ENCODE measurements around the gene RAB6D.
"Not testable (repeated sequence)": the region's sequence is repeated elsewhere in the genome, so short reads cannot be mapped to it uniquely, and the experiment has no call there.

DNA sequence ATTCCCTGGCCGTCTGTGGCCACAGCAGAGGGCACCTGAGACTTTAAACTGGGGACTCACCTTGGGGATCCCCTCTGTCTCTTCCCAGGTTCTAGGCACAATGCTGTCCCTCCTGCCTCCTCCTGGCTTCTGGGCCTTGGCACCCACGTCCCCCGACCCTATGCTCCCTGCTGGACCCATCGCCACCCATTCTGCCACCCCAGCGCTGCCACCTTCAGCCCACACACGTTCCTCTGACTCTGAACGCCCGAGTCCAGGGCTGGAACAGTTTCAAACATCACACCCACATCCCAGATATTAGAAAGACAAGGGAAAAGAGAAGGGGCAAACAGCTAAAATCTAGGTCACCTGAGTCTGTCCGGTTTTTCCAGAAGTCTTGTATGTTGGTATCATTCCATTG lies 28.0 kb upstream of the RAB6D start:
- TF ChIP-seq, protein P1, sequence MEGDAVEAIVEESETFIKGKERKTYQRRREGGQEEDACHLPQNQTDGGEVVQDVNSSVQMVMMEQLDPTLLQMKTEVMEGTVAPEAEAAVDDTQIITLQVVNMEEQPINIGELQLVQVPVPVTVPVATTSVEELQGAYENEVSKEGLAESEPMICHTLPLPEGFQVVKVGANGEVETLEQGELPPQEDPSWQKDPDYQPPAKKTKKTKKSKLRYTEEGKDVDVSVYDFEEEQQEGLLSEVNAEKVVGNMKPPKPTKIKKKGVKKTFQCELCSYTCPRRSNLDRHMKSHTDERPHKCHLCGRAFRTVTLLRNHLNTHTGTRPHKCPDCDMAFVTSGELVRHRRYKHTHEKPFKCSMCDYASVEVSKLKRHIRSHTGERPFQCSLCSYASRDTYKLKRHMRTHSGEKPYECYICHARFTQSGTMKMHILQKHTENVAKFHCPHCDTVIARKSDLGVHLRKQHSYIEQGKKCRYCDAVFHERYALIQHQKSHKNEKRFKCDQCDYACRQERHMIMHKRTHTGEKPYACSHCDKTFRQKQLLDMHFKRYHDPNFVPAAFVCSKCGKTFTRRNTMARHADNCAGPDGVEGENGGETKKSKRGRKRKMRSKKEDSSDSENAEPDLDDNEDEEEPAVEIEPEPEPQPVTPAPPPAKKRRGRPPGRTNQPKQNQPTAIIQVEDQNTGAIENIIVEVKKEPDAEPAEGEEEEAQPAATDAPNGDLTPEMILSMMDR (IDR thresholded peaks at IDR 0.05): not testable (repeated sequence)
- TF ChIP-seq POLR2A (IDR thresholded peaks at IDR 0.05): not testable (repeated sequence)
